GM18519 (cell line): ENCODE results near the gene NRARP.
A peak's percentile ranks its signal among the peaks of the same experiment; 100 is the strongest.
"Not testable (repeated sequence)": the region's sequence is repeated elsewhere in the genome, so short reads cannot be mapped to it uniquely, and the experiment has no call there.

Experiments used
- ATAC-seq: cut with Tn5 transposase; IDR thresholded peaks from one replicate; pipeline ENCODE4 v1.9.1; 2021; ENCODE audit warnings: mild to moderate bottlenecking, moderate library complexity; ENCODE audit not compliant: unreplicated experiment, low FRiP score

Gene NRARP

GRCh38 chr9:137266585-137267453 lies 35.3 kb downstream of the NRARP start:
- no peak for ATAC-seq

GRCh38 chr9:137266162-137266527 lies 35.9 kb downstream of the NRARP start:
- no peak for ATAC-seq

- ATAC-seq, result no peak
These were observed 36.4 kb downstream of the NRARP start for GRCh38 chr9:137265496-137266161.

- no peak for ATAC-seq
These were observed 38.0 kb downstream of the NRARP start for GRCh38 chr9:137264067-137264466.

GRCh38 chr9:137263506-137263905 lies 38.6 kb downstream of the NRARP start:
- ATAC-seq, result no peak

- no peak for ATAC-seq
These were observed 39.2 kb downstream of the NRARP start for GRCh38 chr9:137262909-137263285.

- ATAC-seq, result not testable (repeated sequence)
These were observed 39.7 kb downstream of the NRARP start for GRCh38 chr9:137262173-137262908.

- ATAC-seq, result no peak
These were observed 45.2 kb downstream of the NRARP start for GRCh38 chr9:137256856-137257255.

GRCh38 chr9:137256362-137256761 lies 45.7 kb downstream of the NRARP start:
- ATAC-seq, result no peak

- peak; percentile 9 for ATAC-seq
These were observed 46.5 kb downstream of the NRARP start for GRCh38 chr9:137255448-137256114.

- ATAC-seq, result peak; percentile 45
These were observed 47.2 kb downstream of the NRARP start, which contains the start of gene NELFB for GRCh38 chr9:137254624-137255447. Gene NELFB (plus strand): TSS chr9:137255327.

- ATAC-seq, result no peak
These were observed 48.1 kb downstream of the NRARP start for GRCh38 chr9:137253717-137254623.

GRCh38 chr9:137252555-137253506 lies 49.2 kb downstream of the NRARP start:
- no peak for ATAC-seq

- ATAC-seq, result no peak
These were observed 50.4 kb downstream of the NRARP start for GRCh38 chr9:137251490-137252268.

- no peak for ATAC-seq
These were observed 50.9 kb downstream of the NRARP start, which contains the start of gene STPG3 for GRCh38 chr9:137251194-137251461. Gene STPG3 (plus strand): TSS chr9:137251286. CDS start chr9:137251287, 1 bp downstream.

GRCh38 chr9:137250329-137251193 lies 51.5 kb downstream of the NRARP start:
- no peak for ATAC-seq
